Neural progenitor cell (in vitro differentiated cells): ENCODE data around the gene YAP1. TPM values are rescaled to one million over a fixed set of nuclear protein-coding genes. Genes with fewer than 3 reads are reported as not detected.

ENCODE experiments used
- DNase-seq: peaks from one replicate; pipeline ENCODE4 v3.0.0-alpha.2; 2016; ENCODE audit warnings: low spot score
- H2AFZ ChIP-seq: fragments of 200-600 bp; sonication (generic); replicated peaks from 2 replicates; pipeline ENCODE4 v1.6.1; 2016; ENCODE audit warnings: antibody characterized with exemption
- H3F3A ChIP-seq: fragments of 200-600 bp; sonication (generic); 2 replicates; pipeline ENCODE4 v1.6.1; 2016; ENCODE audit warnings: antibody characterized with exemption, low read depth
- H3K27ac ChIP-seq: fragments of 200-600 bp; sonication (generic); 2 replicates; pipeline ENCODE4 v1.5.1; 2016; ENCODE audit warnings: mild to moderate bottlenecking
- H3K27me3 ChIP-seq: fragments of 200-600 bp; sonication (generic); 2 replicates; pipeline ENCODE4 v1.6.1; 2016; ENCODE audit warnings: mild to moderate bottlenecking, moderate library complexity
- H3K36me3 ChIP-seq: fragments of 200-600 bp; sonication (generic); 2 replicates; pipeline ENCODE4 v1.5.1; 2016
- H3K4me1 ChIP-seq: fragments of 200-600 bp; sonication (generic); 2 replicates; pipeline ENCODE4 v1.6.1; 2016; ENCODE audit warnings: mixed run types
- H3K4me2 ChIP-seq: fragments of 200-600 bp; sonication (generic); 2 replicates; pipeline ENCODE4 v1.6.1; 2016
- H3K4me3 ChIP-seq: fragments of 200-600 bp; sonication (generic); 2 replicates; pipeline ENCODE4 v1.5.1; 2016
- H3K79me2 ChIP-seq: fragments of 200-600 bp; sonication (generic); 2 replicates; pipeline ENCODE4 v1.6.1; 2016; ENCODE audit warnings: low read depth
- H3K9ac ChIP-seq: fragments of 200-600 bp; sonication (generic); 2 replicates; pipeline ENCODE4 v1.6.1; 2016
- H3K9me3 ChIP-seq: fragments of 200-600 bp; sonication (generic); 2 replicates; pipeline ENCODE4 v1.5.1; 2016; ENCODE audit warnings: low read depth
- H4K20me1 ChIP-seq: fragments of 200-600 bp; sonication (generic); 2 replicates; pipeline ENCODE4 v1.6.1; 2016; ENCODE audit warnings: low read depth
- H3K27ac Mint-ChIP-seq: 3 replicates; pipeline ENCODE4 v1.8.0; 2021; ENCODE audit warnings: mixed read lengths
- H3K27me3 Mint-ChIP-seq: 2 replicates; pipeline ENCODE4 v1.8.0; 2022; ENCODE audit warnings: low read depth, mild to moderate bottlenecking, inconsistent platforms, moderate library complexity, mixed read lengths; ENCODE audit not compliant: insufficient read depth
- H3K36me3 Mint-ChIP-seq: 3 replicates; pipeline ENCODE4 v1.8.0; 2021; ENCODE audit warnings: mixed read lengths
- H3K4me1 Mint-ChIP-seq: 3 replicates; pipeline ENCODE4 v1.8.0; 2021; ENCODE audit warnings: mixed read lengths
- H3K4me3 Mint-ChIP-seq: 3 replicates; pipeline ENCODE4 v1.8.0; 2021; ENCODE audit warnings: mild to moderate bottlenecking, moderate library complexity, mixed read lengths
- H3K9me3 Mint-ChIP-seq: 3 replicates; pipeline ENCODE4 v1.8.0; 2020; ENCODE audit warnings: mixed read lengths
- CTCF ChIP-seq: fragments of 200-600 bp; sonication (generic); IDR thresholded peaks from 2 replicates; pipeline ENCODE4 v1.5.1; 2017; ENCODE audit warnings: antibody characterized with exemption, mild to moderate bottlenecking
- EZH2 ChIP-seq: fragments of 200-600 bp; sonication (generic); IDR thresholded peaks from 2 replicates; pipeline ENCODE4 v1.6.1; 2017; ENCODE audit warnings: antibody characterized with exemption, mild to moderate bottlenecking, moderate library complexity
- EZH2phosphoT487 ChIP-seq: fragments of 200-600 bp; sonication (generic); IDR thresholded peaks from 2 replicates; pipeline ENCODE4 v1.6.1; 2017; ENCODE audit warnings: antibody characterized with exemption
- total RNA-seq: library from RNA; depleted of rRNA; stranded (reverse); fragments of >200 nt; gene quantifications from 2 replicates; pipeline ENCODE4 v1.2.3, GENCODE V29; 2015; ENCODE audit warnings: low replicate concordance

The YAP1 gene
- total RNA-seq, 1 donor from 2014 or later = 59.9 TPM

GRCh38 chr11:102070766-102071165 is 39.5 kb upstream of the YAP1 start:
- TF ChIP-seq EZH2phosphoT487 = no peak
- TF ChIP-seq CTCF = no peak
- TF ChIP-seq EZH2 = no peak
- Mint-ChIP-seq H3K27ac (no peak overlapping the region), H3K4me1 (peaks cover 3% of the 10 kb centered on the region), H3K36me3 (peaks cover 9% of the 10 kb centered on the region), H3K4me3 (no peak overlapping the region), H3K27me3 (peaks cover 3% of the 10 kb centered on the region), H3K9me3 (peaks cover 33% of the 10 kb centered on the region)
- H3K27me3 ChIP-seq = no peaks in the 10 kb centered on the region
- no peaks in the 10 kb centered on the region for H3K36me3 ChIP-seq
- H3F3A ChIP-seq = no peaks in the 10 kb centered on the region
- no peak overlapping the region for H3K4me2 ChIP-seq
- H2AFZ ChIP-seq = no peak overlapping the region
- no peaks in the 10 kb centered on the region for H3K4me1 ChIP-seq
- no peaks in the 10 kb centered on the region for H4K20me1 ChIP-seq
- DNase-seq = no peak
- H3K9me3 ChIP-seq = peaks cover 15% of the 10 kb centered on the region
- H3K79me2 ChIP-seq = no peaks in the 10 kb centered on the region
- no peak overlapping the region for H3K27ac ChIP-seq
- no peak overlapping the region for H3K9ac ChIP-seq
- H3K4me3 ChIP-seq = no peak overlapping the region

- H3F3A ChIP-seq = no peaks in the 10 kb centered on the region
- H3K4me1 ChIP-seq = no peaks in the 10 kb centered on the region
- no peaks in the 10 kb centered on the region for H3K27me3 ChIP-seq
- TF ChIP-seq EZH2phosphoT487 (no peak), CTCF (no peak), EZH2 (no peak)
- no peak overlapping the region for H3K27ac ChIP-seq
- no peak overlapping the region for H2AFZ ChIP-seq
- no peak overlapping the region for H3K27ac Mint-ChIP-seq
- no peak overlapping the region for H3K4me3 ChIP-seq
- peaks cover 33% of the 10 kb centered on the region for H3K9me3 Mint-ChIP-seq
- peaks cover 3% of the 10 kb centered on the region for H3K27me3 Mint-ChIP-seq
- no peaks in the 10 kb centered on the region for H3K79me2 ChIP-seq
- DNase-seq = no peak
- H3K9ac ChIP-seq = no peak overlapping the region
- no peak overlapping the region for H3K4me3 Mint-ChIP-seq
- no peaks in the 10 kb centered on the region for H3K36me3 ChIP-seq
- peaks cover 9% of the 10 kb centered on the region for H3K36me3 Mint-ChIP-seq
- no peaks in the 10 kb centered on the region for H4K20me1 ChIP-seq
- peaks cover 3% of the 10 kb centered on the region for H3K4me1 Mint-ChIP-seq
- H3K9me3 ChIP-seq = peaks cover 15% of the 10 kb centered on the region
- H3K4me2 ChIP-seq = no peak overlapping the region
These were observed 38.5 kb upstream of the YAP1 start for GRCh38 chr11:102071497-102072472.

- no peak overlapping the region for H3K9ac ChIP-seq
- peaks cover 3% of the 10 kb centered on the region for H3K4me1 Mint-ChIP-seq
- no peaks in the 10 kb centered on the region for H4K20me1 ChIP-seq
- no peak for DNase-seq
- H3K36me3 ChIP-seq = no peaks in the 10 kb centered on the region
- no peak overlapping the region for H3K4me3 ChIP-seq
- H3K4me3 Mint-ChIP-seq = no peak overlapping the region
- H3K27ac Mint-ChIP-seq = no peak overlapping the region
- no peaks in the 10 kb centered on the region for H3F3A ChIP-seq
- TF ChIP-seq EZH2 = no peak
- TF ChIP-seq CTCF = no peak
- no peak for TF ChIP-seq EZH2phosphoT487
- H3K9me3 Mint-ChIP-seq = peaks cover 33% of the 10 kb centered on the region
- H3K27me3 ChIP-seq = no peaks in the 10 kb centered on the region
- H3K79me2 ChIP-seq = no peaks in the 10 kb centered on the region
- peaks cover 15% of the 10 kb centered on the region for H3K9me3 ChIP-seq
- H3K36me3 Mint-ChIP-seq = peaks cover 9% of the 10 kb centered on the region
- no peak overlapping the region for H3K4me2 ChIP-seq
- peaks cover 3% of the 10 kb centered on the region for H3K27me3 Mint-ChIP-seq
- H2AFZ ChIP-seq = no peak overlapping the region
- no peaks in the 10 kb centered on the region for H3K4me1 ChIP-seq
- H3K27ac ChIP-seq = no peak overlapping the region
These were observed 37.0 kb upstream of the YAP1 start for GRCh38 chr11:102073253-102073652.
